K562 (cell line): ENCODE data around the gene TMEM106B. TPM values are rescaled to one million over a fixed set of nuclear protein-coding genes. Genes with fewer than 3 reads are reported as not detected.

ENCODE experiments used
- ATAC-seq: fragments of 200-7000 bp; cut with Tn5 transposase; 3 replicates; pipeline ENCODE4 v1.9.1; 2020; ENCODE audit warnings: moderate library complexity
- BruUV-seq: library from RNA; stranded (reverse); fragments of 400-500 nt; replicated peaks from 2 replicates; lab custom pipeline; 2021; lab: Mats Ljungman, UMichigan
- CTCF ChIA-PET: fragments of 300-600 bp; formaldehyde crosslinking; extraction: SDS; loops from one replicate; lab custom pipeline; 2021; ENCODE audit warnings: low intra/inter-chr PET ratio; lab: Yijun Ruan, JAX
- POLR2A ChIA-PET: fragments of 300-600, 350-650 bp; sonication (Branson Sonifier 250); formaldehyde crosslinking; extraction: SDS; loops from one replicate; lab custom pipeline; 2021; ENCODE audit warnings: antibody characterized with exemption, inconsistent platforms; lab: Yijun Ruan, JAX
- DNase-seq, 4 experiments: peaks; one replicate each; pipeline versions ENCODE4 v3.0.0 to v3.0.0-alpha.2; 2011 to 2018; ENCODE audit warnings: low spot score in 3 of 4, mixed read lengths in 3 of 4; ENCODE audit errors: extremely low read depth in 1 of 4
- FAIRE-seq: peaks from 2 replicates; lab custom pipeline; 2011; peaks lifted over from hg19 to GRCh38; lab: Jason Lieb, UNC
- H2AFZ ChIP-seq: 2 replicates; pipeline ENCODE4 v1.6.0; 2011; ENCODE audit warnings: low read depth, low read length, control low read depth, inconsistent platforms
- H3K27ac ChIP-seq: fragments of 200-600 bp; 3 replicates; pipeline ENCODE4 v1.8.0; 2011; ENCODE audit warnings: low read depth, mild to moderate bottlenecking, control low read depth, inconsistent platforms, low read length, moderate library complexity, mixed read lengths; ENCODE audit errors: extremely low read depth
- H3K27me3 ChIP-seq, 2 experiments: fragments of 300-600 bp in 1 of 2; 2 replicates in 1 of 2; 3 replicates in 1 of 2; pipeline versions ENCODE4 v1.6.0 to v1.8.0; 2011; ENCODE audit warnings: inconsistent platforms in 2 of 2, low read length in 2 of 2, mild to moderate bottlenecking in 1 of 2, mixed read lengths in 1 of 2, moderate library complexity in 1 of 2; ENCODE audit not compliant: control insufficient read depth in 2 of 2, insufficient read depth in 2 of 2
- H3K36me3 ChIP-seq: fragments of 300-600 bp; 3 replicates; pipeline ENCODE4 v1.8.0; 2011; ENCODE audit warnings: mild to moderate bottlenecking, low read length, inconsistent platforms; ENCODE audit not compliant: control insufficient read depth, insufficient read depth
- H3K4me1 ChIP-seq, 2 experiments: fragments of 200-600 bp in 1 of 2; replicated peaks in 1 of 2; 2 replicates in 1 of 2; 3 replicates in 1 of 2; pipeline versions ENCODE4 v1.5.1 to v1.8.0; 2011; ENCODE audit warnings: inconsistent platforms in 2 of 2, low read length in 2 of 2, mild to moderate bottlenecking in 1 of 2, mixed read lengths in 1 of 2, moderate library complexity in 1 of 2; ENCODE audit not compliant: control insufficient read depth in 2 of 2, insufficient read depth in 2 of 2
- H3K4me2 ChIP-seq: 2 replicates; pipeline ENCODE4 v1.6.1; 2011; ENCODE audit warnings: low read length, control low read depth, inconsistent platforms, mixed read lengths; ENCODE audit not compliant: insufficient read depth
- H3K4me3 ChIP-seq: fragments of 200-600 bp; sonication (generic), shearing (Covaris generic); 2 replicates; pipeline ENCODE4 v1.5.1; 2016; ENCODE audit warnings: control low read depth, inconsistent platforms
- H3K79me2 ChIP-seq: fragments of 200-600 bp; 3 replicates; pipeline ENCODE4 v1.8.0; 2011; ENCODE audit warnings: low read length, inconsistent platforms; ENCODE audit not compliant: control insufficient read depth, insufficient read depth
- H3K9ac ChIP-seq, 2 experiments: 2 replicates each; pipeline versions ENCODE4 v1.6.0 to v1.6.1; 2011; ENCODE audit warnings: low read depth in 2 of 2, low read length in 2 of 2, control low read depth in 1 of 2, inconsistent platforms in 1 of 2, mild to moderate bottlenecking in 1 of 2, mixed read lengths in 1 of 2; ENCODE audit not compliant: insufficient read depth in 1 of 2
- H3K9me1 ChIP-seq: one replicate; pipeline ENCODE4 v1.6.0; 2011; ENCODE audit warnings: inconsistent platforms, mild to moderate bottlenecking, low read length, moderate library complexity; ENCODE audit not compliant: control insufficient read depth, insufficient read depth
- H3K9me3 ChIP-seq: replicated peaks from 2 replicates; pipeline ENCODE4 v1.5.1; 2011; ENCODE audit warnings: low read depth, low read length, inconsistent platforms; ENCODE audit not compliant: control insufficient read depth, insufficient read depth
- H4K20me1 ChIP-seq: replicated peaks from 2 replicates; pipeline ENCODE4 v1.6.1; 2011; ENCODE audit warnings: low read length, inconsistent platforms, mixed read lengths; ENCODE audit not compliant: control insufficient read depth, insufficient read depth
- ATF6 ChIP-seq: sonication (generic); formaldehyde crosslinking; IDR thresholded peaks from 2 replicates; pipeline ENCODE4 v1.4.0; 2020; ENCODE audit warnings: mild to moderate bottlenecking, missing genetic modification reagents
- COPS2 ChIP-seq: fragments of 450-650 bp; conservative IDR thresholded peaks from 2 replicates; pipeline ENCODE4 v1.6.1; 2016; ENCODE audit warnings: mild to moderate bottlenecking, moderate library complexity
- HDAC8 ChIP-seq: fragments of 450-650 bp; IDR thresholded peaks from 2 replicates; pipeline ENCODE4 v1.6.1; 2016; ENCODE audit warnings: mild to moderate bottlenecking, missing genetic modification characterization, moderate library complexity, missing compliant biosample characterization
- ILK ChIP-seq: fragments of 450-650 bp; IDR thresholded peaks from 2 replicates; pipeline ENCODE4 v1.6.1; 2016; ENCODE audit warnings: missing genetic modification characterization, low read depth, mild to moderate bottlenecking, missing compliant biosample characterization, moderate library complexity, borderline replicate concordance
- KDM1A ChIP-seq, 2 experiments: fragments of 450-650 bp; IDR thresholded peaks; 2 replicates each; pipeline ENCODE4 v1.6.1; 2016; ENCODE audit warnings: mild to moderate bottlenecking in 2 of 2
- NCOA6 ChIP-seq: fragments of 450-650 bp; IDR thresholded peaks from 2 replicates; pipeline ENCODE4 v1.6.1; 2017; ENCODE audit warnings: mild to moderate bottlenecking
- NR4A1 ChIP-seq, 2 experiments: fragments of 250-450 bp in 1 of 2; fragments of 450-650 bp in 1 of 2; sonication (Bioruptor Pico) in 1 of 2; IDR thresholded peaks; 2 replicates each; pipeline versions ENCODE4 v1.4.0 to v1.6.1; 2016 to 2020; ENCODE audit warnings: mild to moderate bottlenecking in 2 of 2, missing compliant biosample characterization in 1 of 2, missing genetic modification characterization in 1 of 2, moderate library complexity in 1 of 2
- RCOR1 ChIP-seq, 2 experiments: IDR thresholded peaks; 2 replicates each; pipeline ENCODE4 v1.6.1; 2012; ENCODE audit warnings: low read depth in 2 of 2, low read length in 2 of 2, borderline replicate concordance in 1 of 2, improper control_type of control experiment in 1 of 2
- SMARCA5 ChIP-seq: fragments of 450-650 bp; IDR thresholded peaks from 2 replicates; pipeline ENCODE4 v1.6.1; 2016
- SUPT5H ChIP-seq: fragments of 450-650 bp; IDR thresholded peaks from 2 replicates; pipeline ENCODE4 v1.6.1; 2016
- TAF15 ChIP-seq: fragments of 200-400 bp; formaldehyde crosslinking; IDR thresholded peaks from 2 replicates; pipeline ENCODE4 v1.6.1; 2017; ENCODE audit warnings: mild to moderate bottlenecking, low read depth, low read length, moderate library complexity
- TFE3 ChIP-seq: fragments of 450-650 bp; formaldehyde crosslinking; IDR thresholded peaks from 2 replicates; pipeline ENCODE4 v1.4.0; 2020; ENCODE audit warnings: mild to moderate bottlenecking, mixed read lengths
- ZNF408 ChIP-seq: fragments of 250-450 bp; sonication (Bioruptor Pico); IDR thresholded peaks from 2 replicates; pipeline ENCODE4 v1.4.0; 2020; ENCODE audit warnings: low read depth, mild to moderate bottlenecking, moderate library complexity
- in situ Hi-C: fragments of 300-500 bp; cut with MboI; formaldehyde crosslinking; loops from 4 replicates; pipeline ENCODE4 v1.15.0; 2018; ENCODE audit warnings: inconsistent platforms, mixed read lengths
- intact Hi-C: fragments of 100-400 bp; cut with micrococcal nuclease; formaldehyde crosslinking; loops from 2 replicates; pipeline ENCODE4 v1.14.2; 2022
- polyA plus RNA-seq, 8 experiments: library from polyadenylated mRNA; depleted of rRNA in 4 of 8; stranded (reverse) in 5 of 8; unstranded in 3 of 8; fragments of >200 nt; fragmentation: Nextera tagmentation in 2 of 8; fragmentation: Illumina TruSeq in 1 of 8; extraction: Ambion mirVana in 2 of 8; extraction: Trizol in 1 of 8; gene quantifications; 2 replicates each; pipeline versions ENCODE4 v1.2.1 to v1.2.3, GENCODE V29; 2011 to 2014; ENCODE audit warnings: inconsistent platforms in 1 of 8, missing spikeins in 1 of 8
- total RNA-seq, 7 experiments: library from RNA; depleted of rRNA in 6 of 7; stranded (reverse); fragments of >200 nt in 6 of 7; fragmentation: Illumina TruSeq in 2 of 7; extraction: Trizol in 2 of 7; gene quantifications; 2 replicates each; pipeline versions ENCODE4 v1.2.1 to v1.2.3, GENCODE V29; 2011 to 2021; ENCODE audit warnings: low replicate concordance in 1 of 7
- TF ChIP-seq, protein P1 (sequence below): fragments of 250-450 bp; sonication (Bioruptor Pico); IDR thresholded peaks from 2 replicates; pipeline ENCODE4 v1.4.0; 2020; ENCODE audit warnings: mild to moderate bottlenecking, moderate library complexity, borderline replicate concordance
- TF ChIP-seq, protein P2 (sequence below), 3 experiments: fragments of 200-800 bp in 1 of 3; sonication (Bioruptor generic) in 1 of 3; sonication (generic) in 1 of 3; formaldehyde crosslinking in 1 of 3; IDR thresholded peaks; 2 replicates each; pipeline versions ENCODE4 v1.6.1 to v1.8.0; 2016 to 2022; ENCODE audit warnings: mild to moderate bottlenecking in 2 of 3, missing compliant biosample characterization in 2 of 3, missing genetic modification characterization in 2 of 3, missing genetic modification reagents in 1 of 3

TMEM106B gene
- total and polyA plus RNA-seq, 9 of the 15 experiments (the other 6 are each of a cell fraction or from before 2014, with no cell fraction given): 8.6 to 30.4 (median 18.7) TPM

DNA sequence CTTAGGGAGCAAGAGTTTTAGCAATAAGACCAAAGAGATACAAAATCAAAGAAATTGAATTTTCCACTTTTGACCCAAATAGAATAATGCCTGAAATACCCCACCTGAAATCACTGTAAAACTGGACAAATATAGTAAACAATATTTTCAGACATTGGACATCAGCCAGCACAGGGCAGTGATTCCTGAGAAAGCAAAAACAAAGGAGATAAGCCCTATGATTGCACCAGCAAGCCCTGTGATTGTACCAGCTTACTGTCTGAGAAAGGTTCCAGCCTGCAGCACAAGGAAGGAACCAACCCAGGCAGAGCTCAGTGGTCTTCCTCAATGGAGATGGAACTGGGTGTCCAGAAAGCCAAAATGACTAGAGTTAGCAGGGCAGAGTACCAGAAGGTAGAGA is 10.3 kb downstream of the TMEM106B start:
- Histone ChIP-seq H4K20me1 (no peaks in the 10 kb centered on the region), H3K4me2 (no peak overlapping the region), H3K9ac (no peak overlapping the region), H3K9me3 (no peaks in the 10 kb centered on the region), H3K27ac (no peak overlapping the region), H3K27me3 (no peaks in the 10 kb centered on the region), H3K36me3 (peaks cover 34% of the 10 kb centered on the region; the same call in 2 of the 3 replicates), H2AFZ (no peak overlapping the region), H3K4me1 (no peaks in the 10 kb centered on the region), H3K79me2 (no peaks in the 10 kb centered on the region), H3K9me1 (no peaks in the 10 kb centered on the region), H3K4me3 (no peak overlapping the region)
- FAIRE-seq (no peak), DNase-seq (no peak), ATAC-seq (no peak; the same call in 1 of the 3 replicates)
- TF ChIP-seq ILK (no peak), TAF15 (no peak), SUPT5H (no peak), NCOA6 (no peak), KDM1A (IDR thresholded peaks at IDR 0.05) (peak; percentile 41 to 67; a peak in 3 of 4 replicates), NR4A1 (CRISPR knock-in tag; IDR thresholded peaks at IDR 0.05) (no peak), NR4A1 (tag; IDR thresholded peaks at IDR 0.05) (no peak), TFE3 (no peak), ZNF408 (CRISPR knock-in tag) (no peak), SMARCA5 (no peak), RCOR1 (IDR thresholded peaks at IDR 0.05; ENCODE audit: borderline replicate concordance in 1 of 2, low read depth in 2 of 2, low read length in 2 of 2) (peak in 1 of 2 experiments; percentile 85; a peak in 2 of 4 replicates), ATF6 (CRISPR knock-in tag) (no peak), HDAC8 (tag) (no peak), COPS2 (no peak)
- TF ChIP-seq, protein P1, sequence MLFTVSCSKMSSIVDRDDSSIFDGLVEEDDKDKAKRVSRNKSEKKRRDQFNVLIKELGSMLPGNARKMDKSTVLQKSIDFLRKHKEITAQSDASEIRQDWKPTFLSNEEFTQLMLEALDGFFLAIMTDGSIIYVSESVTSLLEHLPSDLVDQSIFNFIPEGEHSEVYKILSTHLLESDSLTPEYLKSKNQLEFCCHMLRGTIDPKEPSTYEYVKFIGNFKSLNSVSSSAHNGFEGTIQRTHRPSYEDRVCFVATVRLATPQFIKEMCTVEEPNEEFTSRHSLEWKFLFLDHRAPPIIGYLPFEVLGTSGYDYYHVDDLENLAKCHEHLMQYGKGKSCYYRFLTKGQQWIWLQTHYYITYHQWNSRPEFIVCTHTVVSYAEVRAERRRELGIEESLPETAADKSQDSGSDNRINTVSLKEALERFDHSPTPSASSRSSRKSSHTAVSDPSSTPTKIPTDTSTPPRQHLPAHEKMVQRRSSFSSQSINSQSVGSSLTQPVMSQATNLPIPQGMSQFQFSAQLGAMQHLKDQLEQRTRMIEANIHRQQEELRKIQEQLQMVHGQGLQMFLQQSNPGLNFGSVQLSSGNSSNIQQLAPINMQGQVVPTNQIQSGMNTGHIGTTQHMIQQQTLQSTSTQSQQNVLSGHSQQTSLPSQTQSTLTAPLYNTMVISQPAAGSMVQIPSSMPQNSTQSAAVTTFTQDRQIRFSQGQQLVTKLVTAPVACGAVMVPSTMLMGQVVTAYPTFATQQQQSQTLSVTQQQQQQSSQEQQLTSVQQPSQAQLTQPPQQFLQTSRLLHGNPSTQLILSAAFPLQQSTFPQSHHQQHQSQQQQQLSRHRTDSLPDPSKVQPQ (CRISPR knock-in tag): no peak
- TF ChIP-seq, protein P2, sequence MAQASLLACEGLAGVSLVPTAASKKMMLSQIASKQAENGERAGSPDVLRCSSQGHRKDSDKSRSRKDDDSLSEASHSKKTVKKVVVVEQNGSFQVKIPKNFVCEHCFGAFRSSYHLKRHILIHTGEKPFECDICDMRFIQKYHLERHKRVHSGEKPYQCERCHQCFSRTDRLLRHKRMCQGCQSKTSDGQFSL (CRISPR knock-in tag; IDR thresholded peaks at IDR 0.05): no peak
- TF ChIP-seq, protein P2 (tag; IDR thresholded peaks at IDR 0.05): no peak
- in situ Hi-C loops: no loop called here
- POLR2A ChIA-PET: interaction anchor here (0.7 kb wide), 1 partner anchor 19 kb away, joined by 3 read pairs; no protein-coding TSS in a partner anchor
- intact Hi-C loops: no loop called here
- no TSS peak for BruUV-seq
- CTCF ChIA-PET: no interaction called here
